Hepatocyte (in vitro differentiated cells): ENCODE results near the gene MDM2. TPM values are rescaled to one million over a fixed set of nuclear protein-coding genes. Genes with fewer than 3 reads are reported as not detected.
"Not testable (repeated sequence)": the region's sequence is repeated elsewhere in the genome, so short reads cannot be mapped to it uniquely, and the experiment has no call there.

Experiments used
- DNase-seq: peaks from one replicate; pipeline ENCODE4 v3.0.0-alpha.2; 2016; ENCODE audit warnings: low spot score
- H2AFZ ChIP-seq: fragments of 200-600 bp; sonication (generic); 2 replicates; pipeline ENCODE4 v1.6.0; 2016; ENCODE audit warnings: antibody characterized with exemption, mild to moderate bottlenecking
- H3K27ac ChIP-seq: fragments of 200-600 bp; sonication (generic); 2 replicates; pipeline ENCODE4 v1.5.1; 2016; ENCODE audit warnings: mild to moderate bottlenecking
- H3K27me3 ChIP-seq: fragments of 200-600 bp; sonication (generic); 2 replicates; pipeline ENCODE4 v1.6.1; 2016
- H3K36me3 ChIP-seq: fragments of 200-600 bp; sonication (generic); replicated peaks from 2 replicates; pipeline ENCODE4 v1.5.1; 2016; ENCODE audit warnings: low read depth; ENCODE audit not compliant: insufficient read depth
- H3K4me1 ChIP-seq: fragments of 200-600 bp; sonication (generic); 2 replicates; pipeline ENCODE4 v1.5.1; 2016; ENCODE audit warnings: mild to moderate bottlenecking, moderate library complexity; ENCODE audit not compliant: insufficient read depth
- H3K4me2 ChIP-seq: fragments of 200-600 bp; sonication (generic); 2 replicates; pipeline ENCODE4 v1.6.0; 2016
- H3K4me3 ChIP-seq: fragments of 200-600 bp; sonication (generic); 2 replicates; pipeline ENCODE4 v1.5.1; 2016; ENCODE audit warnings: mild to moderate bottlenecking
- H3K79me2 ChIP-seq: fragments of 200-600 bp; sonication (generic); 2 replicates; pipeline ENCODE4 v1.6.0; 2017; ENCODE audit warnings: mild to moderate bottlenecking
- H3K9me2 ChIP-seq: fragments of 200-600 bp; sonication (generic); replicated peaks from 2 replicates; pipeline ENCODE4 v1.6.0; 2017; ENCODE audit warnings: mild to moderate bottlenecking; ENCODE audit not compliant: insufficient read depth
- H3K9me3 ChIP-seq: fragments of 200-600 bp; sonication (generic); 2 replicates; pipeline ENCODE4 v1.5.1; 2016; ENCODE audit warnings: low read depth, mild to moderate bottlenecking
- H4K20me1 ChIP-seq: fragments of 200-600 bp; sonication (generic); 2 replicates; pipeline ENCODE4 v1.6.0; 2016; ENCODE audit warnings: mild to moderate bottlenecking; ENCODE audit not compliant: insufficient read depth, poor library complexity, severe bottlenecking
- CTCF ChIP-seq: fragments of 200-600 bp; sonication (generic); IDR thresholded peaks from 2 replicates; pipeline ENCODE4 v1.5.1; 2016; ENCODE audit warnings: antibody characterized with exemption, mild to moderate bottlenecking; ENCODE audit not compliant: poor library complexity
- EZH2 ChIP-seq: fragments of 200-600 bp; sonication (generic); IDR thresholded peaks from 2 replicates; pipeline ENCODE4 v1.6.1; 2016; ENCODE audit warnings: antibody characterized with exemption, mild to moderate bottlenecking, borderline replicate concordance
- EZH2phosphoT487 ChIP-seq: fragments of 200-600 bp; sonication (generic); IDR thresholded peaks from one replicate; pipeline ENCODE4 v1.6.1; 2018; ENCODE audit warnings: antibody characterized with exemption, mild to moderate bottlenecking, low read depth, moderate library complexity; ENCODE audit not compliant: unreplicated experiment, severe bottlenecking
- WGBS: methylation state at CpG from one replicate; pipeline ENCODE4 v1.1.6; 2016; ENCODE audit warnings: low lambda C conversion rate; ENCODE audit errors: missing lambda C conversion rate; 5-methylcytosine and 5-hydroxymethylcytosine counted together
- polyA plus RNA-seq: library from polyadenylated mRNA; unstranded; fragments of >200 nt; fragmentation: Nextera tagmentation; extraction: Ambion mirVana; gene quantifications from 2 replicates; pipeline ENCODE4 v1.2.1, GENCODE V29; 2016
- total RNA-seq: library from RNA; depleted of rRNA; stranded (reverse); fragments of >200 nt; gene quantifications from 2 replicates; pipeline ENCODE4 v1.2.3, GENCODE V29; 2014

The MDM2 gene
- total and polyA plus RNA-seq, 2 experiments from 2014 or later, result 42.0 to 77.4 TPM

GRCh38 chr12:68806488-68807237, 1.3 kb upstream of the MDM2 start:
- no peak for DNase-seq
- 91% methylated on average over 18 of the region's 18 CpGs for WGBS
- no peaks in the 10 kb centered on the region for H3K27me3 ChIP-seq
- peak overlapping the region; percentile 26 for H3K4me3 ChIP-seq
- H2AFZ ChIP-seq, result peak overlapping the region; percentile 57
- no peaks in the 10 kb centered on the region for H3K36me3 ChIP-seq
- no peaks in the 10 kb centered on the region for H3K9me2 ChIP-seq
- H3K27ac ChIP-seq, result peak overlapping the region; percentile 100
- peaks cover 4% of the 10 kb centered on the region for H3K4me1 ChIP-seq
- TF ChIP-seq EZH2 (no peak), CTCF (no peak), EZH2phosphoT487 (no peak)
- H4K20me1 ChIP-seq, result no peaks in the 10 kb centered on the region
- peaks cover 26% of the 10 kb centered on the region for H3K79me2 ChIP-seq
- peak overlapping the region; percentile 79 for H3K4me2 ChIP-seq
- H3K9me3 ChIP-seq, result no peaks in the 10 kb centered on the region

DNA sequence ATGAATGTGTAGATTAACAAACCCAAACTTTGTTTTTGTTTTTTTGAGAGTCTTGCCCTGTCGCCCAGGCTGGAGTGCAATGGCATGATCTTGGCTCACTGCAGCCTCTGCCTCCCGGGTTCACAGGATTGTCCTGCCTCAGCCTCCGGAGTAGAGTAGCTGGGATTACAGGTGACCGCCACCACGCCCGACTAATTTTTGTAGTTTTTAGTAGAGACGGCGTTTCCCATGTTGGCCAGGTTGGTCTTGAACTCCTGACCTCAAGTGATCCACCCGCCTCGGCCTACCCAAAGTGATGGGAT, 752 bp upstream of the MDM2 start:
- H3K27ac ChIP-seq, result peak overlapping the region; percentile 100
- not testable (repeated sequence) for DNase-seq, H3K9me2 ChIP-seq, H3K27me3 ChIP-seq, H3K4me1 ChIP-seq, H3K36me3 ChIP-seq, H4K20me1 ChIP-seq, H3K9me3 ChIP-seq
- peaks cover 32% of the 10 kb centered on the region for H3K79me2 ChIP-seq
- H3K4me3 ChIP-seq, result peak overlapping the region; percentile 26
- WGBS, result 26% methylated on average over 10 of the region's 10 CpGs
- H3K4me2 ChIP-seq, result peak overlapping the region; percentile 79
- H2AFZ ChIP-seq, result peak overlapping the region; percentile 57

DNA sequence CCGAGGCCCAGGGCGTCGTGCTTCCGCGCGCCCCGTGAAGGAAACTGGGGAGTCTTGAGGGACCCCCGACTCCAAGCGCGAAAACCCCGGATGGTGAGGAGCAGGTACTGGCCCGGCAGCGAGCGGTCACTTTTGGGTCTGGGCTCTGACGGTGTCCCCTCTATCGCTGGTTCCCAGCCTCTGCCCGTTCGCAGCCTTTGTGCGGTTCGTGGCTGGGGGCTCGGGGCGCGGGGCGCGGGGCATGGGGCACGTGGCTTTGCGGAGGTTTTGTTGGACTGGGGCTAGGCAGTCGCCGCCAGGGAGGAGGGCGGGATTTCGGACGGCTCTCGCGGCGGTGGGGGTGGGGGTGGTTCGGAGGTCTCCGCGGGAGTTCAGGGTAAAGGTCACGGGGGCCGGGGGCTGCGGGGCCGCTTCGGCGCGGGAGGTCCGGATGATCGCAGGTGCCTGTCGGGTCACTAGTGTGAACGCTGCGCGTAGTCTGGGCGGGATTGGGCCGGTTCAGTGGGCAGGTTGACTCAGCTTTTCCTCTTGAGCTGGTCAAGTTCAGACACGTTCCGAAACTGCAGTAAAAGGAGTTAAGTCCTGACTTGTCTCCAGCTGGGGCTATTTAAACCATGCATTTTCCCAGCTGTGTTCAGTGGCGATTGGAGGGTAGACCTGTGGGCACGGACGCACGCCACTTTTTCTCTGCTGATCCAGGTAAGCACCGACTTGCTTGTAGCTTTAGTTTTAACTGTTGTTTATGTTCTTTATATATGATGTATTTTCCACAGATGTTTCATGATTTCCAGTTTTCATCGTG, 612 bp downstream of the MDM2 start:
- peak; percentile 92 for DNase-seq
- H3K9me2 ChIP-seq, result no peaks in the 10 kb centered on the region
- no peaks in the 10 kb centered on the region for H3K9me3 ChIP-seq
- peaks cover 15% of the 10 kb centered on the region for H4K20me1 ChIP-seq
- no peaks in the 10 kb centered on the region for H3K36me3 ChIP-seq
- H3K79me2 ChIP-seq, result peaks cover 46% of the 10 kb centered on the region
- H3K4me2 ChIP-seq, result peak overlapping the region; percentile 79
- peak overlapping the region; percentile 100 for H3K27ac ChIP-seq
- peaks cover 12% of the 10 kb centered on the region for H3K4me1 ChIP-seq
- H3K4me3 ChIP-seq, result peak overlapping the region; percentile 68
- WGBS, result 1% methylated on average over 25 of the region's 61 CpGs
- H3K27me3 ChIP-seq, result no peaks in the 10 kb centered on the region
- no peak for TF ChIP-seq CTCF
- TF ChIP-seq EZH2, result no peak
- TF ChIP-seq EZH2phosphoT487, result no peak
- H2AFZ ChIP-seq, result peak overlapping the region; percentile 82
